ENCODE data around the gene ACVR1.
A peak's percentile ranks its signal among the peaks of the same experiment; 100 is the strongest.
"Not testable (repeated sequence)": the region's sequence is repeated elsewhere in the genome, so short reads cannot be mapped to it uniquely, and the experiment has no call there.

ACVR1 gene

GRCh38 chr2:157894694-157895435 is 18.7 kb upstream of the ACVR1 start:
- DNase-seq (ENCODE audit: low spot score) = no peak

DNA sequence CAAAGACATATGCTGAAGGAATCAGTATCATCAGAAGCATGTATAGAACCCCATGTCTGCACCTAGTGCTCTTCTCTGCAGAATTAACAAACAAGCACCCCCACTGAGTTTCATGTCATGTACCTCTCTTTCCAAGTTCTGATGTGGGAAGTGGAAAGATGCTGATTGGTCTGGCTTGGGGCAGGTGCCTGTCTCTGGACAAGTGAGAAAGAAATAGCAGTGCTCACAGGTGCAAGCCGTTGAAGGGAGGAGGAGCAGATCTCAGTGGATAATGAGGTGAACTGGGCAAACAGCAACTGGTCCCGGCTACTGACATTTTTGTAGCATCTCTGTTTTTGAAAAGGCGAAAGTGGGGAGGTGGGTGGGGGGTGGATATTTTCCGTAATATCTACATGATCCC is 17.5 kb upstream of the ACVR1 start:
- DNase-seq (ENCODE audit: low spot score) = no peak

DNA sequence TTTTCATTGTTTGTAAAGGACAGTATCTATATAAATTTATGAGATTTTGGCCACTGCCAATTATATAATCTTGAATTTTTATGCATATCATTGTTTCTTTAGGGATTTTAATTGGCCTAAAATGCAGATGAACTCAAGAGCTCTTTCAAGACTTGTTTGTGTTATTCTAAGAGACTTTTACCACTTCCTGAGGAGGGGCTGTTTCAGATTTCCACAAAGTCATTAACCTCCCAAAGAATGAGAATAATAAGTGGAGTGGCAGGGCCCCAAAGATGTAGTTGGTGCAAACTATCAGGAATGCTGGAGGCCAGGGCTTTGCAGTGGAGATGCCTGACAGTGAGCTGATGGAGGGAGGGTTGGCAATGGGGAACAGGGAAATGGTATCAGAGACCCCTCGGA is 15.5 kb upstream of the ACVR1 start:
- no peak for DNase-seq (ENCODE audit: low spot score)

DNA sequence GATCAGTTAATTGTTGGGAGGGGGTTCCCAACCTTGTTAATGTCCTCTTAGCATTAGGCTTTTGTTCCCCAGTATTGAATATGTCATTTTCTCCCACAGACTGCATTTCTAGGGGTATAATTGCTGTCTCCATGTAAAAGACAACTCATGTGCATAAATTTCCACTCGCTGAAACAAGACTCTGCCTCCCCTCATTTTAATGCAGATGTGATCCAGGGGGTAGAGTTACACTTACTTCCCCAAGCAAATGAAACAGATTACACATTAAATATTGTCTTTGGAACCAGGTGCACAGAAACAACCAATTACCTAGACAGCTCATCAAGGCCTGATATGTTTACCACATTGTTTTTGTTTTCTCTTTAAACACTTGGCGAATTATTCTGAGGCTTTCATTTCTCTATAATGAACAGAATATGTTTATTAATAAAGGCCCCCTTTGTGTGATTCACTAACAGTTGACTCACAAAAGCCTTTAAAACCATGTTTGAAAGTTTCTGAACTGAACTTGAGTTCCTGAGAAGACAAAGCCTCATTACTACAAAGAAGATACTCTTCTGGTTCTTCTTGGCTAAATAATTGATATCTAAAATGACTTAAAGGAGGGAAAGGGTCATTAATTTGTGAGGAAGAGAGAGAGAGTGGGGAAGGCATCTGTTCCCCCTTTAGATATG is 15.0 kb upstream of the ACVR1 start:
- peak; percentile 47 for DNase-seq (ENCODE audit: low spot score)

GRCh38 chr2:157887946-157888345 is 11.8 kb upstream of the ACVR1 start:
- no peak for DNase-seq (ENCODE audit: low spot score)

DNA sequence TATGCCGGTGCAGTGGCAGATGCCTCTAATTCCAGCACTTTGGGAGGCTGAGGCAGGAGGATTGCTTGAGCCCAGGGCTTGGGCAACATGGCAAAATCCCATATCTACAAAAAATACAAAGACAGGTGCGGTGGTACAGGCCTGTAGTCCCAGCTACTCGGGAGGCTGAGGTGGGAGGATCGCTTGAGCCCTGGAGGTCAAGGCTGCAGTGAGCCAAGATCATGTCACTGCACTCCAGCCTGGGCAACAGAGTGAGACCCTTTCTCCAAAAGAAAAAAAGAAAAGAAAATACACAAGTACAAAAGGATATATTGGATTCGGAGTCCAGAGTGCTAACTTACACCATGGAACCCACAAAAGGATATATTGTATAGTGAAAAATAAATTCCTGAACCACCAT is 8.4 kb upstream of the ACVR1 start:
- DNase-seq (ENCODE audit: low spot score) = not testable (repeated sequence)

DNA sequence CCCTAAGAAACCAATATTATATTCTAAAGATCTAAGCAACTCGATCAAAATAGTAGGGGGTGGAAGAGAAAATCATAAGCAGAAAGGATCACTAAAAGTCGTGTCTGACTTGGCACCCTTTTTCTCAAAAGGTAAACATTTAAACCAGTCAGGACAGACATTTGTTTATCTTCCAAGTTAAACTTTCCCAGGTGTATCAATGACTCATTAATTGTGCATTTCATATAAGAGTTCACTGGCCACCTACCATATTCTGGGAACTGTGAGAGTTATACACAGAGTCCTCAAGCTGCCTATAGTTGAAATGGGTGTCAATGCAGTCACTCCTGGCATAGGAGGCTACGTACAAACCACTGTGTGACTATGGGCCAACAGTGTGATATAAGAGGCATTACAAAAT is 4.8 kb upstream of the ACVR1 start:
- DNase-seq (ENCODE audit: low spot score) = no peak

DNA sequence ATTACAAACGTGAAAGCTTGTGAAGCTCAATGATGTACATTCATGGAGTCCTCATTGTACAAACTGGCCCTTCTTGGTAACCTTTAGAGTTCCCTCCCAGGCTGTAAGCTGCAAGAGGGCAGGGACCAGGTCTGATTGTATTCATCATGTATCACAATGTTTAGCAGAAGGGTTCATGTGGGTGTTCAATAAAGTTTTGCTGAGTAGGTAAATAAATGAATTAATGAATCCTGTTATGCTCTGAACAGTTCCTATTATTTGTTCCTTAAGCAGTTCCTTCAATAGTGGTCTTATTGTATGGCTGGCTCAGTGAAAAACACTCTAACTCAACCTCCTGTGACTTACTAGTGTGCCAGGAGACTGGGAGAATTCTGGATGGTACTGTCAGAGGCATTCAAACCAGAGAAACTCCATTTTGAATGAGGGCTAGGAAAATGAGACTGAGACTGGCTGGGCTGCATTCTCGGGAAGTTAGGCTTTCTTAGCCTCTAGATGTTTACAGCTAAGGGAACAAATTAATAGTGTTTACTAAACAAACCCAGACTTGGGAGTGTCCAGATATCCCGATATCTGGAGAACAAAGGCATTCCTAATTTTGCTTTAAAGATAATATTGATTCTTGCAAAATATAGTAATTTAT is 1.8 kb upstream of the ACVR1 start:
- DNase-seq (ENCODE audit: low spot score) = no peak

GRCh38 chr2:157876786-157877138 is 632 bp upstream of the ACVR1 start:
- no peak for DNase-seq (ENCODE audit: low spot score)

GRCh38 chr2:157875641-157876065 is 477 bp downstream of the ACVR1 start:
- DNase-seq (ENCODE audit: low spot score) = no peak

GRCh38 chr2:157874997-157875640 is 1.0 kb downstream of the ACVR1 start:
- no peak for DNase-seq (ENCODE audit: low spot score)

- DNase-seq (ENCODE audit: low spot score) = no peak
Observed at GRCh38 chr2:157874348-157874747, 1.8 kb downstream of the ACVR1 start.

DNA sequence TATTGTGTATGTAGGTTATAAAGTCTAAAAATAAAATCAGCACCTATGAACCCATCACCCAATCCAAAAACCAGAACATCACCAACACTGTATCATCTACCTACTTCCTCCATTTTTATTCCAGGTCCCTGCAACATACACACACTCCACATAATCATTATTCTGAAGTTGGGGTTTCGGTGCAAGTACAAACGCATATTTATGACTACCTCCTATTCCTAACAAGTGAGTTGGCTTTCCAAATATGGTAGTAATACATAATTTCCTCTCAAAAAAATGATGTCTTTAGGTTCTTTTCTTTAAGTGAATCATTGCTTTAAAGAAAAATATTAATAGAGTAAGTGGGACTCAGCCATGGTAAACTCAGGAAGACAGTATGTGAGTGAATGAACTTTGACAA is 3.3 kb downstream of the ACVR1 start:
- no peak for DNase-seq (ENCODE audit: low spot score)

GRCh38 chr2:157871415-157871814 is 4.7 kb downstream of the ACVR1 start:
- no peak for DNase-seq (ENCODE audit: low spot score)

DNA sequence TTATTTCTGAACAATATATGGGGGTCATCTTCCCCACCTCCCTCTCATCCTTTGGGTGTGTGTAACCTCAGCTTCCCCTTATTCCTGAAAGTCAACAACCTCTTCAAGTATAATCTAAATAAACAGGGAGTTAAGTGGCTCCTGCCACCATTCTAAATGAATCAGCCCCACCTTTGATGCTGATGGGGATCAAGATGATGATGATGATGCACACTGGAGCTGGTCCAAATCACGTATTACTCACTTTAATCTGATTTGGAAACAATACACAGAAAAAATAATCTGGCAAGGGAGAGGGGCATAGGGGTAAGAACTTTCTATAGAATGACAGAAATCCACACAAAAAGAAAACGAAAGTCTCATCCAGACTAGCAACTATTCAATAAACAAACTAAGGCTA is 7.1 kb downstream of the ACVR1 start:
- DNase-seq (ENCODE audit: low spot score) = peak; percentile 11

DNA sequence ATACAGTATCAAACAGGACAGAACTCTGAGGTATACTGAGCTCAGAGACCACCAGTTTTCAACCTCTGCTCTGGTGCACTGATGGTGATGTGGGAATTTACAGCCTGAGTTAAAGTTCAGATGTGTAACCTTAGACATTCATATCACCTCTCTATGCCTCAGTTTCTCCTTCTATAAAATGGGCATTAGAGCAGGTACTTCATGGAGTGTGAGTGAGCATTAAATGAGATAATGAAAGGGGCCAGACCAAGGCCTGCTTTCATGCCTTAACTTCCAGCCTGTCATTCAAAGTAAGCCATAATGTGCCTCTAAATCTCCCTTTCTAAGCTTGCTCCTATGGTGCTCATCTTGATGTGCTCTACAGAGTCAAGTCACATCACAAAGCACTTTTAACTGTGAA is 8.4 kb downstream of the ACVR1 start:
- no peak for DNase-seq (ENCODE audit: low spot score)

- DNase-seq (ENCODE audit: low spot score) = no peak
Observed at GRCh38 chr2:157866666-157867642, 9.2 kb downstream of the ACVR1 start.

DNA sequence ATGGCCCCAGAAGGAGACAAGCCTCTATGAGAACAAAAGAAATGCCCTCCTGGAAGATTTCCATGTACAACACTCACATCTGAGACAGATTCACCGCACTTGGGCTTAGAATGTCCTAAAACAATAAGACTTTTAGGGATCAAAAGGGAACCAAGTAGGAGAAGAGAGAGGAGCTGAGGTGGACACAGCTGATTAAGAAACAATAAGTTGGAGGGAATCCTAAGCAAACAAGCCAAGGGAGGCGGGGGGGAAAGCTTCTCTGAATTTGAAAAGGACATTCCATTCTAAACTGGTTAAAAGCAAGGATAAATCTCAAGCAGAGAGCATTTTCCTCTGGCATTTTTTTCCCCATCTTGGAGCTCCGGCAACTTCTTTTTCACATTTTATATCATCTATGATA is 9.9 kb downstream of the ACVR1 start:
- DNase-seq (ENCODE audit: low spot score) = no peak

GRCh38 chr2:157864857-157865430 is 11.2 kb downstream of the ACVR1 start:
- no peak for DNase-seq (ENCODE audit: low spot score)

GRCh38 chr2:157858846-157859245 is 17.3 kb downstream of the ACVR1 start:
- no peak for DNase-seq (ENCODE audit: low spot score)

DNA sequence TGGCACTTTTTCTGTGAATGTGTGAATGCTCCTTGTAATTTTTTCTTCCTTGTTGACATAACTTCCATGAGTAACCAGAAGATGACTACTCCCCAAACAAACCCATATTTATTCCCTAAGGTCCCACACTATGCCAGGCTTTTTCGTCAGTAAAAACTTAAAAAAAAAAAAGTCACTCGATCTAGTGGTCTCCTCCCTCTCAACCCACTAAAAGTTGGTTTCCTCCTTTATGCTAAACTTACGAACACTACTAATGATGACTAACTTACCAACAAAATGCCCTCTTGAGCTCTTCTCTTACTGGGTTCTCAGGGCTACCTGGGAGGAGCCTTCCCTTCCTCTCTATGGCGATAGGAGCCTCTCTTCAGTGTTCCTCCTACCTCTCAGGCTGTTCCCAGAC is 18.2 kb downstream of the ACVR1 start:
- no peak for DNase-seq (ENCODE audit: low spot score)

DNA sequence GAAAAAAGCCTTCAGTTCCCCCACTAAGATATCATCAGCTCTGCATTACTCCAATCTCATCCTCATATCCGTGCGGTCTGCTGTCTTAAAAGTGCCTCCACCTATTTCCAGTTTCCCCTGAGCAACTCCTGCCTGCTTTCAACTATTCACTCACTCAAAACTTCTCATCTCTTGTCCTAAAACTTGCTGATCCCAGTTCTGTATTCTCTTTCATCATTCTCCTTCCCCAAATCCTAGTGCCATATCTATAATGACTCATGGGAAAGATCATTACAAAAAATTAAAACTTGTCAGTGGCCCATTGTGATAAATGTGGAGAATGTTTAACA is 20.0 kb downstream of the ACVR1 start:
- DNase-seq (ENCODE audit: low spot score) = no peak

Data from CD4-positive, alpha-beta T cell treated with Interleukin-2 at 100 ng/mL for 4 hours (primary cell).